Measurements from ENCODE around the gene LTK.
A peak's percentile ranks its signal among the peaks of the same experiment; 100 is the strongest.

Gene LTK

DNA sequence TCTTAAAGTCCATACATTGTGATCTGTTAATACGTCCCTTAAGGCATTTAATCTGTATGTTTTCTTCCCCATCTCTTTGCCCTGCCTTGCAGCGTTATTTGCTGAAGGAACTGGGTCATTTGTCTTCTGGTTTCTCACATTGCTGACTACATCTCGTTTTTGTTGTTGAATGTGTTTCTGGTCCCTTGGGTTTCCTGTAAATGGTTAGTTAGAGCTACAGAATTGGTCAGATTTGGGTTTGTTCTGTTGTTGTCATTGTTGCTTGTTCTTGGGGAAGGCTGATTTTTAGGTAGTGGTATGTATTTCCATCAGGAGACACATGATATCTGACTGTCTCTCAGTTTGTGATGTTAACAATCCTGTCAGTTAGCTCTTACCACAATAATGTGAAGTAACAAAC, 46.9 kb downstream of the LTK start:
- no peak for TF ChIP-seq CTCF (conservative IDR thresholded peaks at IDR 0.05)
- no peak overlapping the region for H3K27ac ChIP-seq

DNA sequence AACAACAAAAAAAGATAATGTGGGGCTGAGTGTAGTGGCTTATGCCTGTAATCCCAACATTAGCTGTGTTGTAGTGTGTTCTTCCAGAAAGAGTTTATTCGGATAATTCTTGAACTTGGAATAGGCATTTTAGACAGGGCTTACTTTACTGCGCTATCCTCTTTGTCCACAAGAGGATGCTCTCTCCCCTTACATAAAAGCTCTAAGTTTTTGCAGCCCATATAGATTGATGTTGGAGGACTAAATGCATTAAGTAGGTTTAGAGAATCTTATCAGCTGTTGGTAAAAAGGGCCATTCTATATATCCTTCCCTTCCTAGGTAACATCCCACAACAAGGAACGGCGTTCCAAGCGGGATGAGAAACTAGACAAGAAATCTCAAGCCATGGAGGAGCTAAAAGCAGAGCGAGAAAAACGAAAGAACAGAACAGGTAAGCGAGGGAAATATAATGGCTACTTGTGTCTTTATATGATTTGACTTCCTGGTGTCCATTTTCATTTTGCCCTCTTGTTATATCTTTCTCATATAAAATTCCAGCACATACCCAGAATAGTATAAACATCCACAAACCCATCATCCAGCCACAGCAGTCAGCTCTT, 47.7 kb downstream of the LTK start:
- no peak overlapping the region for H3K27ac ChIP-seq
- peak; percentile 98 for TF ChIP-seq CTCF (conservative IDR thresholded peaks at IDR 0.05)

DNA sequence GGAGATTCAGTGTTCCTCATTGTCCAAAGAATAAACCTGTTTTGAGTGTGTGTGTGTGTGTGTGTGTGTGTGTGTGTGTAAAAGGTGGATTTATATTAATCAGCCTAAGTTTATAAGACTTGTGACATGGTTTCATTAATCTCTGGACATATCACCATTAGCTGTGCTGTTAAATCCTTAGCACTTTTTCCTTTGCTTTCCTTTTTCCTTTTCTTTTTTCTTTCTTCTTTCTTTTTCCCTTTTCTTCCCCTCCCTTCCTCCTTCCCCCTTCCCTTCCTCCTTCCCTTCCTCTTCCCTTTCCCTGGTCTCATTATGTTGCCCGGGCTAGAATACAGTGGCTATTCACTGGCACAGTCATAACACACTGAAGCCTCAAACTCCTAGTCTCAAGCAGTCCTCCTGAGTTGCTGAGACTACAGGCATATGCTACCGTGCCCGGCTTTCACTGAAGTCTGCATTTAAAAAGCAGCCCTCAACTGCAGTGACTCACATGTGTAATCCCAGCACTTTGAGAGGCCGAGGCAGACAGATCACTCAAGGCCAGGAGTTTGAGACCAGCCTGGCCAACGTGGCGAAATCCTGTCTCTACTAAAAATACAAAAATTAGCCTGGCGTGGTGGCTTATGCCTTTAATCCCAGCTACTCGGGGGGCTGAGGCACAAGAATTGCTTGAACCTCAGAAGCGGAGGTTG, 48.6 kb downstream of the LTK start:
- no peak overlapping the region for H3K27ac ChIP-seq
- TF ChIP-seq CTCF (conservative IDR thresholded peaks at IDR 0.05) = no peak

- H3K27ac ChIP-seq = no peak overlapping the region
- TF ChIP-seq CTCF (conservative IDR thresholded peaks at IDR 0.05) = no peak
Observed at GRCh38 chr15:41462084-41462795, 51.4 kb downstream of the LTK start.

Data from VCaP (cell line).